ENCODE measurements around the gene BANP.

DNA sequence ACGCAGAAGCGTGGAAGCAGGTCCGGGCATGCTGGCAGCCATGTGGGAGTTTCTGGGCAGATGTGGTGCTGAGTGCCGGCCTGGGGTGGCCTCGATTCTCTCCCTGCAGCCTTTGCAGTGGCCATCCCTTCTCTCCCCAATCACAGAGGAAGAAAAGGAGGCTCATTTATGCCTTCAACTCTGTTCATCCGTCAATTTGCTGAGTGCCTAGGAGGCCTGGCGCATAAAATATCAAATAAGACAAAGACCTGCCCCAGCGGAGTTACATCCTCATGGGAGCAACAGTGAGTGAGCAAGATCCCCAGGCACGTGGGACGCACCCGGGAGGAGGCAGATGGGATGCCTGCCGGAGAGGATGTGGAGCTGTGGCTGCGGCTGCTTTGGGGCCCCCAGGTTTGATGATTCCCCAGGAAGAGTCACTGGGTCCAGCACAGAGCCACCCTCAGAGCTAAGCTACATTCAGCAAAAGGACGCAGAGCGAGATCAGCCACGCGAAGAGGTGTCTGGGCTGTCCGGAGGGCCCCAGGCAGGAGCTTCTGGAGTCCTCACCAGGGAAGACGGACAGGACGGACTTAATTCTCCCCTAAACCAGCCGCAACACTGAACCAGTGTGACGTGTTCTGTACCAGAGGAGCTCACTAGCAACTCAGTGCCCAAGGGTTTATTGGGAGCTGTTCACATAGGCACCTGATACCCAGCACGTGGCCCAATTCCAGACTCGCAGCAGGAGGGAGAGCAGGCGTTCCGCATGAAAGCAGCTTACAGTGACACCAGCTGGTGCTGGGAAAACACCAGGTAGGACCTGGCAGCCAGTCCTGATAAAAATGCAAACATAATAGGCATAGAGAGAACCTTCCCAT, 26.2 kb upstream of the BANP start:
- TF ChIP-seq POLR2A (IDR thresholded peaks at IDR 0.05; ENCODE audit: low read length) = no peak
- TF ChIP-seq GATA1 (IDR thresholded peaks at IDR 0.05; ENCODE audit: low read depth, low read length) = no peak

Data from erythroblast (primary cell).